GM18951 (cell line): ENCODE results near the gene ANTXR1.

Experiments used
- POLR2A ChIP-seq: IDR thresholded peaks from 4 replicates; pipeline ENCODE4 v1.6.1; 2011; ENCODE audit warnings: mild to moderate bottlenecking; ENCODE audit not compliant: insufficient read length, insufficient read depth; ENCODE audit errors: extremely low read depth
- in situ Hi-C: fragments of 300-500 bp; cut with MboI; formaldehyde crosslinking; loops from one replicate; pipeline ENCODE4 v1.12.0; 2022; ENCODE audit warnings: low sequenced_read_pairs, mixed read lengths, inconsistent platforms; ENCODE audit not compliant: unreplicated experiment

The ANTXR1 gene

DNA sequence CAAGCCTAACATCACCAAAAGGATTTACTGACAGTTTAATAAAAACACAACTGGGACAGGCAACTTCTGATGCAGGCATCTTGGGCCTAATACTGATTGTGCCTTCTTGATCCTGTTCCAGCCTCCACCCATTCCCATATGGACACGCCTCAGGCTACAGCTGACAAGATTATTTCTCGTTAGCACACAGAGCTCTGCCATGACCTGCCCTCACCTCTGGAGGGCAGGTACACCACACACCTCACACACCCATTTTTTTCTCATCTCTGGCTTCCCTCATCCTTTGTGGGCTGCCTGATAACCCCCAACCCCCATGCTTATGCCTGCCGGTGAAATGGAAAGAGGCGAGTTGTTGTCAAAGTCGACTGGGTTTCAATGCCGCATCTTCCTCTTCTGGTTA lies 147.0 kb downstream of the ANTXR1 start:
- in situ Hi-C loops, result no loop called here
- no peak for TF ChIP-seq POLR2A

GRCh38 chr2:69162057-69162456 lies 149.1 kb downstream of the ANTXR1 start:
- TF ChIP-seq POLR2A, result no peak
- in situ Hi-C loops, result no loop called here

DNA sequence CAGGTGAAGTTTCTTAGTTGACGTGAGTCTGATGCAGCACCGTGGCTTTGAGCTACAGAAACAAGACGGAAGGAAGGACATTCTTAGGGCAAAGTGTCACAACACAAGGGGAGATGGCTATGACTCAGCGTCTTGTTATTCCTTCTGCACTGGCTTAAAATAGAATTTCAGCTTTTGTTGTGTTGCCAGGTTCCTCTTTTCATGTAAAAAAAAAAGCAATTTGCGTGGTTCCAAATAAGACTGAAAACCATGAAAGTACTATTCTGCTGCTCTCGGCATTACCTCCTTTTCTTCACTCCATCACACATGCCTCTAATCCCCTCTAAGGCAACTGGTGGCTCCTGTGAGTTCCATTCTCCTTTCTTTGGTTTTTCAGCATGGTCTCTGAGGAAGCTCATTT lies 150.1 kb downstream of the ANTXR1 start:
- TF ChIP-seq POLR2A, result no peak
- in situ Hi-C loops, result no loop called here

DNA sequence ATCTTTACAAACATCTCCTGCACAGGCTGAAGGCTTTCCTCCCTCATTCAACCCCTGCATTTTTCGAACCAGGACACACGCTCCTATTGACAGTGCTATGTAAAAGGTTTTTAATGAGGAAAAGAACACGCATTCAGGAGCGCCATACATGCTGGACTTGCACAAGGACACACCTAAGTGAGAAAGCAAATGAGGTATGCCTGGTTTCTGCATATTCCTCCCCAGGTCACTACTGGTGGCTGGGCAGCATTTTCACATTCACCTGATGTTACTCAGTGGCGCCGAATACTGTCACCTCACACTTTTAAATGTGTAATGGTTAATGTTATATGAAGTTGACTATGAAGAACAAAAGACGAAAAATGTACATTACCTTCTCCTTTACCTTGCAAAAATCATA lies 150.6 kb downstream of the ANTXR1 start:
- TF ChIP-seq POLR2A, result no peak
- in situ Hi-C loops, result no loop called here

DNA sequence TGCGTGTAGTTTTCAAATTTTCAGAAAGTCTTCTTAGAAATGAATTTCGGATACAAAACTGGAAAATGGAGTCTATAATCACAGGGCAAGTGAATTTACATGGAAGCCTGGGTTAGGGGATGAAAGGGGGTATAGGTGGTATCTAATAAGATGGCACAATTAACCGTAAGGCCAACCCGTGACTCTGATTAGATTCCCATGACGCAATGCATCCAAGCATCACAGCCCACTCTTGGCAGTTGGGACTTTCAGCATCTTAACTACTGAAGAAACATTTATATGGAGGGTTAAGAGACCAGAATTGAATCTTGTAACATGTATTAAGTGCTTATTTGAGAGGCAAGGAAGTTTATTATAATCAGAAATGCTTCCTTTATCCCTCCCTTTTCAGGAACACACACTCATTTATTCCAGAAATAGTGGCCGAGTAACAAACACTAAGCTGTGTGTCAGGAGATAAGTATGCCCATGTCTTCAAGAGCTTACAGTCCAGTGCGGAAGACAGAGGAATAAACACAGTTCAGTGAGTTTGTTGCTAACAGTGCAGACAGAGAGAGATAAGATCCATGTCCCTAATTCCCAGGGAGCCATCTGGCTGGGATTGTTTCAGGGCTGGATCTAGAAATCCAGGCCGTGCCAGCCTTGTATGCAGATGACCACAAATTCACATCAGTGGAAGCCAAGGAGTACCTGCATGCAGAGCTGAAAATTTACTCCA lies 151.2 kb downstream of the ANTXR1 start:
- no peak for TF ChIP-seq POLR2A
- in situ Hi-C loops, result no loop called here

GRCh38 chr2:69165091-69165880 lies 152.3 kb downstream of the ANTXR1 start:
- no peak for TF ChIP-seq POLR2A
- in situ Hi-C loops, result no loop called here

DNA sequence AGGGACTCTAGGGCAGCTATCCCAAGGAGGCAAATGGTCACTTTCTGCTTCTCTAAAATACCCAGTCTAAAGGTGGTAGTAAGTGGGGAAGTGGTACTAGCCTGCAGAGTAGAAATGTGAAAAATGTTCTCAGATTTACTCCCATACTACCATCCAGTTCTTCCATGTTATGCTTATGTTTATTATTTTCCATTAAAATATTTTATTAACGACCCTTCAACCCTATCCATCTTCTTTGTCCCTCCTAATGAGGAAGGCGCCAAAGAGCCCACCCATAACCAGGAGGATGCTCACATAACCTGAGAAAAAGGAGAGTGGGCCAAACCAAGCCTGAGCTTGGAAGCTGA lies 153.5 kb downstream of the ANTXR1 start:
- no peak for TF ChIP-seq POLR2A
- in situ Hi-C loops, result no loop called here

DNA sequence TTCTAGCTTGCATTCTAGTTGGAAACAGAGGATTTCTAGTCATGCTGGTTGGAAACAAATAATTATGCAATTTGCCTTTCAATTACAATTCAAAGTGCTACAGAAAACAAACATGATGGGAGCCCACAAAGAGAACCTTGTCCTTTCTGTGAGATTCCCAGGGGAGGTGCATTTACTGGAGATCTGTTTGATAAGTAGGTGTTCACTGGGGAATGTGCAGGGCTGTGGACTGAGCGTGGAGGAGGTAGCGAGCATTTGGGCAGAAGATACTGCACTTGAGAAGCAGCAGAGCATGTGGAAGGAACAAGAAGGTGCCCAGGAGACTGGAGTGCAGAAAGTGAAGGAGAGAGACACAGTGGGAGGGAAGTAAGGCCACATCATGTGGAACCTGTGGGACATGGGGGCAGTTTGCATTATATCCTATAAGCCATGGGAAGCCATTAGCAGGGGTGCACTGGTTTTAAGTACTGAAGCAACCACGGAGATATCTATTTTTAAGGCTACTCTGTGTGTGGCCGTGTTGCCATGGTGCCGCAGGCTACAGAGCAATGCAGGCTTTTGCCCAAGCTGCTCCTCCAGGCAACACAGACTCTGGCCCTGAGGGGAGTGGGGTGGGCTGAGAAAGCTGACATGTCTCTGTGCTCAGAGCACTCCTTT lies 154.0 kb downstream of the ANTXR1 start:
- TF ChIP-seq POLR2A, result no peak
- in situ Hi-C loops, result no loop called here

- in situ Hi-C loops, result no loop called here
- TF ChIP-seq POLR2A, result no peak
Observed at GRCh38 chr2:69167469-69167822, 154.5 kb downstream of the ANTXR1 start.

- no peak for TF ChIP-seq POLR2A
- in situ Hi-C loops, result no loop called here
Observed at GRCh38 chr2:69168144-69168813, 155.3 kb downstream of the ANTXR1 start.

- in situ Hi-C loops, result no loop called here
- TF ChIP-seq POLR2A, result no peak
Observed at GRCh38 chr2:69168950-69169654, 156.1 kb downstream of the ANTXR1 start.

DNA sequence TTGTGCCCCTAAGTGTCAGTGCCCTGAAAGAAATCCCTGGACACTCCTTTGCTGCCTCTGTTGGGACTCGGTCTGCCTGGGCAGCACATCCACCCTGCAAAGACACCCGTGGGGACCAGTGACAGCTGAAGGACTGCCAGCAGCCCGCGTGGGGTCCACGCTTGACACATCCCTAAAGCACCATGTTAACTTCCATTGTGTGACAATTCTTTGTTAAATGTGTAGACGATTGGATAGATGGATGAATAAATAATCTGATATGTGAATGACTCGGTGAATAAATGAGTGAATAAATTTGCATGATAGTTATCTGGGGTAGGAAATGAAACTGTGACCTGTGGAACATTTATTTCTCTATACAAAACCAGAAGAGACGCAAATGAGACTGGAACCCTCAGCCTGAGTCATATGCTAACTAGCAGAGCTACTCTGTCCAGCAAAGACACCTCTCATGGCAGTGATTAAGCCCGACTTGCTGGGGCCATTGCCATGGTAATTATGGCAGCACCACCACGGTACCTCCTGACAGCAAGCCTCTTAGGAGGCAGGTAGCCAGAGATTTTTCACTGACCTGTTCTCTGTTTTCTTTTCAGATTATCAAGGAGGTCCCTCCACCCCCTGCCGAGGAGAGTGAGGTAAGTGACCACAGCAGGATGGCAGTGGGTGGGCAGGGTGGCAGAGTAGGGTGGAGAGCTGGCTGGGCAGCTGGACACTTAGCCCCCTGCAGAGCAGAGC lies 156.8 kb downstream of the ANTXR1 start:
- in situ Hi-C loops, result no loop called here
- no peak for TF ChIP-seq POLR2A

DNA sequence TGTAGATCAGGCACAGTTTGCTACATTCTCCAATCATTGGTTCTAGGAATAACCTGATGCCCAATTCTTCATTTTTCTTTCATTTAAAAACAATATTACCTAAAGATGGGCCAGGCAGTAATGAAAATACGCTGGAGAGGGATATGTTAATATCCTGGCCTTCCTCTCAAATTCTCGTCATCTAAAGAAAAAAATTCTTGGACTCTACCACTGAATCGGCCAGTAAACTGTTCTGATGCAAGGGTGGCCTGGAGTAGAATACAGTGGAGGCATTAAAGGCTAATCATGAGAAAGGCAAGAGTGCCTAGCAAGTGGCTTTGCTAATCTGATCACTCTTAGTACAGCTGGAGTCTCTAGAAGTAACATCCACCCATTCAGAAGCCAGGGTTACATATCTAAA lies 157.7 kb downstream of the ANTXR1 start:
- TF ChIP-seq POLR2A, result no peak
- in situ Hi-C loops, result no loop called here
